CD4-positive, alpha-beta T cell treated with Interleukin-4 for 1 hour (primary cell): ENCODE results near the gene CMPK2.
"Not testable (repeated sequence)": the region's sequence is repeated elsewhere in the genome, so short reads cannot be mapped to it uniquely, and the experiment has no call there.

Experiments
- DNase-seq, 2 donors: peaks; one replicate each; pipeline ENCODE4 v3.0.0-alpha.2; 2020 to 2022

Gene CMPK2, protein sequence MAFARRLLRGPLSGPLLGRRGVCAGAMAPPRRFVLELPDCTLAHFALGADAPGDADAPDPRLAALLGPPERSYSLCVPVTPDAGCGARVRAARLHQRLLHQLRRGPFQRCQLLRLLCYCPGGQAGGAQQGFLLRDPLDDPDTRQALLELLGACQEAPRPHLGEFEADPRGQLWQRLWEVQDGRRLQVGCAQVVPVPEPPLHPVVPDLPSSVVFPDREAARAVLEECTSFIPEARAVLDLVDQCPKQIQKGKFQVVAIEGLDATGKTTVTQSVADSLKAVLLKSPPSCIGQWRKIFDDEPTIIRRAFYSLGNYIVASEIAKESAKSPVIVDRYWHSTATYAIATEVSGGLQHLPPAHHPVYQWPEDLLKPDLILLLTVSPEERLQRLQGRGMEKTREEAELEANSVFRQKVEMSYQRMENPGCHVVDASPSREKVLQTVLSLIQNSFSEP

DNA sequence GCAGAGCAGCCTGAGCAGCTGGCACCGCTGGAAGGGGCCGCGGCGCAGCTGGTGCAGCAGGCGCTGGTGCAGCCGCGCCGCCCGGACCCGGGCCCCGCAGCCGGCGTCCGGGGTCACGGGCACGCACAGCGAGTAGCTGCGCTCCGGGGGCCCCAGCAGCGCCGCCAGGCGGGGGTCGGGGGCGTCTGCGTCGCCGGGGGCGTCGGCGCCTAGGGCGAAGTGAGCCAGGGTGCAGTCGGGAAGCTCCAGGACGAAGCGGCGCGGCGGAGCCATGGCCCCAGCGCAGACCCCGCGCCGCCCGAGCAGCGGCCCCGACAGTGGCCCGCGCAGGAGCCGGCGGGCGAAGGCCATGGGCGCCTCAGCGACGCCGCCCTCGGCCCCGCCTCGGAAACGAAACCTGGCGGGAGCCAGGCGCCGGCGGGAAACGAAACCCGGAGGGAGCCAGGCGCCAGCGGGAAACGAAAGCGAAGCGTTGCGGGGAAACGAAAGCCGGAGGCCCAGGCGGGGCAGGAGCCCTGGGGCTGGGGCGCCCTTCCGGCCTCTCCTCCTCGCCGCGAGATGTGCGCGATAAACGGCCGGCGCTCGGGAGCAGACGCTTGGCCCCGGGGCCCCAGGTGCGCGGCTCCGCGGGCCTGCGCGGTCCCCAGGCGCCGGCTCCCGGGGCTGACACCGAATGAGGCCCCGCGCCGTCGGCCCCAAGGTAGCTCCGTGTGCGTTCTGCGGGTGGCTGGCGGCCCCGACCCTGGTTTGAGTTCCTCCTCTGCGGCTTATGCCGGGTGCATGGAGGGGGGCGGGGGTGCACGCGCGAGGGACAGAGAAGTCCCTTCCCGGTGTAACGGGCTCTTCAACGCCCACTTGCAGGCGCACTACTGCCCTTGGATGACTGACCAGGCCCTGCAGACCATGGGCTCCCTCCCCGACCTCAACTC lies at the start of gene CMPK2:
TSS of gene CMPK2 (minus strand) at position 562 of the 929 bp plus-strand sequence. CDS start at position 351, 211 bp downstream.
- peak; percentile 68 to 82 for DNase-seq

DNA sequence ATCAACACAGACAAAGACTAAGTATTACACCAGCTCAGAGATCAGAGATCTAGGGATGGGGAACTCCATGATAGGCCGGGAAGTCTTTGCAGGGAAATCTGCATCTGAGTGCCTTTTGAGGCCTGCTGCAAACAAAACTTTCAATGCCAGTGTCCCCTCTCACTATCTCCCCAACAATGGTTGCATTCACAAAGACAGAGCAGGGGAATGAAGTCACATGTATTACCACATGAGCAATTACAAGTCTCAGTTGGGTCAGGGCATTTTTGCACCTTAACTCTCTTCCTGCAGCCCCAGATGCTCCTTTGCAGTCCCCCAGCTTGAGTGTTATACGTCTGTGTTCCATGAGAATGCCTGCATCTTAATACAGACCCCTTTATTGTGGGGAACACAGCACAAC lies 49.7 kb upstream of the CMPK2 start:
- no peak for DNase-seq

DNA sequence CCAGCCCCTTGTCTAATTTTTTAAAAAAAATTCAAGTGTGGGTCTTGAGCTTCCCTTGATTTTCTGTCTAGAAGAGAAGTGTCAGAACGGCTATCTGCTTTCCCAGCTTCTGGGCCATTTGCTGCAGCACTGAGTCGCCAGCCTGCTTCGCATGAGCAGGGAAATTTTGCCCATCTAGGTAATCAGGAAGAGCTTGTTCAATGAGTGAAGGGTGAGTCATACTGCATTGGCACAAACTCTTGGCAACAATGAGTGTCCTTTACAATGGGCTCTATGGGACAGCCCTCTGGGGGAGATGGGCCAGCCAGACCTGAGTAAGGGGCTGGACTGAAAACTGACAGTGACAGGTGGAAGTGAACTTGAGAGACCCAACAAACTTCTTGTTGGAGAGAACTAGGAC lies 49.1 kb upstream of the CMPK2 start:
- DNase-seq = no peak

DNA sequence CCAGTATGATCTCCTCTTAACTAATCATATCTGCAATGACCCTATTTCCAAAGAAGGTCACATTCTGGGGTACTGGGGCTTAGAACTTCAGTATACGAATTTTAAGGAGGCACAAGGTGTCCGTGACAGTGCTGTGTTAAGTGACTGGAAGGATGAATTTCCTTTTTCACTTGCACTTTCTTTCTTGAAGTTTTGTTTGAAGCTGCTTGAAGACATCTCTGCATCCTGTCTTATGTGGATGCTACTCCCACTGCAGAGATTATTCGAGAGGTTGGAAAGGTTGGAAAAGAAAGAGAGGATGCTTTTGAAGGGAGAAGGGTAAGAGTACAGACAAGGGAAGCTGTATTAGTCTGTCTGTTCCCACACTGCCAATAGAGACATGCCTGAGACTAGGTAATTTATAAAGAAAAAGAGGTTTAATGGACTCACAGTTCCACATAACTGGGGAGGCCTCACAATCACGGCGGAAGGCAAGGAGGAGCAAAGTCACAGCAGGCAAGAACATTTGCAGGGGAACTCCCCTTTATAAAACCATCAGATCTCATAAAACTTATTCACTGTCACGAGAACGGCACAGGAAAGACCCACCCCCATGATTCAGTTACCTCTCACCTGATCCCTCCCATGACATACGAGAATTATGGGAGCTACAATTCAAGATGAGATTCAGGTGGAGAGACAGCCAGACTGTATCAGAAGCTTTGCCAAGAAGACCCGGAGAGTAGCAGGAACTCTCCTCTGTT lies 47.9 kb upstream of the CMPK2 start:
- DNase-seq = peak; percentile 58 to 68

DNA sequence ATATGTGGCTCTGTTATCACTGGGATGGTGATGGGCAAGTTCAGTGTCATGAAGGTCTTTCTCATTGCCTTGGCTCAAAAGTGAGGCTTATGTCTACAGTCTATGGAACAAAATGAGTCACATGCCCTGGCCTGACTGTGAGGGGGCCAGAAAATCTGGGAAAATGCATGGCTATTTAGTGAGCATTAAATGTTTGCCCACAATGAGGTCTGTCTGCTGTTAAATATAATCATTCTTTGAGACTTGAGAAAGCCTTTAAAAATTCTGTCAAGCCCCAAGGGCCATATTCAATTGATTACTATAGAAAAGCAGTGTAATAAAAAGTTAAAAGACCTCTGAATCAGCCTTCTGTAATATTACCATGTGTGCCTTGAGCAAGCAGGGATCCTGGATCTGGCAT lies 46.0 kb upstream of the CMPK2 start:
- DNase-seq = no peak

DNA sequence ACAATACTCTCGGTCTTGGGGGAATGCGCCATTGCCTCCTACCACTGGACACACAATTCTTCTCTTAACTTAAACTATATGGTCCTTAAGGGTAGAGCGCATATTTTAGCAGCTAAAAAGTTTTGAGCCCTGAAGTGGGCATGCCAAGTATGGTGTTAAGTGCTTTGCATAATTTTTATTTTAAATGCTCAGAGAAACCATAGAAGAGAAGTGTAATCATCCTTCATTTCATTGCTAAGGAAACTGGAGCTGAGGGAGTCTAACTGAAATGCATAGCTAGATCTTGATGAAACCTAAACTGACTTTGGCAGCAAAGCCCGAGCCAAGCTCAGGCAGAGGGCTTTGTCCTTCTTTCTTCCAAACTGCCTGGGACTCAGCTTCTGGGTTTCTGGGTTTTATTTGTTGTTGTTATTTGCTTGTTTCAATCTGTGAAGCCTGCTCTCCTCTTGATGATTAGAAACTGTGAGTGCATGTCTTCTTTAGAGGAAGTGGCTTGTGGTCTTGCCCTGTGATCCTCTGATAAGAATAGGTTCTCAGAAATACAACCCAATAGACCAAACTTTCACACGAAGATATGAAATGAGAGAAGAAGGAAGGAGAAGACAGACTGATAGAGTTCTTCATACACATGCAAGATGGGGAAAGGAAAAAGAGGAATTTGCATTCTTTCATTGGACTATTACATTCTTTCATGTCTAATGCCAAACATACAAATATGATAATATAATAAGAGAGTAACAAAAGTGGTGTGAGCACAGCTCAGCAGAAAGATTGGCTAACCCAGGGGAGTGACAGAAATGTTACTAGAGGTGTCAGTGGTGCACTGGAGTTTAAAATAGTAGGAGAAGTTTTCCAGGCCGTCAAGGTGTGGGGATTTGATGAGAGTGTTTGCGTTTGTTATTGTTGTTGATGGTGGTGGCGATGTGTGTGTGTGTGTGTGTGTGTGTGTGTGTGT lies 44.0 kb upstream of the CMPK2 start:
- DNase-seq = peak; percentile 41 to 79

DNA sequence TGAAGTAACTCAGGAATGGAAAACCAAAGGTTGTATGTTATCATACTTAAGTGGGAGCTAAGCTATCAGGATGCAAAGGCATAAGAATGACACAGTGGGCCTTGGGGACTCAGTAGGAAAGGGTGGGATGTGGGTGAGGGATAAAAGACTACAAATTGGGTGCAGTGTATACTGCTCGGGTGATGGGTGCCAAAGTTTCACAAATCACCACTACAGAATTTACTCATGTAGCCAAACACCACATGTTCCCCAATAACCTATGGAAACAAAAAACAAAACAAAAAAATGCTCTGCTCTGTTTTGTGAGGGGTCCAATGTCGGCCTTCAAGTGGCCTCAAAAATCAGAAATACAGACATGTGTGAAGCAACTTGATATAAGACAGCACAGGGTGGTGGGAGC lies 42.6 kb upstream of the CMPK2 start:
- DNase-seq = no peak

DNA sequence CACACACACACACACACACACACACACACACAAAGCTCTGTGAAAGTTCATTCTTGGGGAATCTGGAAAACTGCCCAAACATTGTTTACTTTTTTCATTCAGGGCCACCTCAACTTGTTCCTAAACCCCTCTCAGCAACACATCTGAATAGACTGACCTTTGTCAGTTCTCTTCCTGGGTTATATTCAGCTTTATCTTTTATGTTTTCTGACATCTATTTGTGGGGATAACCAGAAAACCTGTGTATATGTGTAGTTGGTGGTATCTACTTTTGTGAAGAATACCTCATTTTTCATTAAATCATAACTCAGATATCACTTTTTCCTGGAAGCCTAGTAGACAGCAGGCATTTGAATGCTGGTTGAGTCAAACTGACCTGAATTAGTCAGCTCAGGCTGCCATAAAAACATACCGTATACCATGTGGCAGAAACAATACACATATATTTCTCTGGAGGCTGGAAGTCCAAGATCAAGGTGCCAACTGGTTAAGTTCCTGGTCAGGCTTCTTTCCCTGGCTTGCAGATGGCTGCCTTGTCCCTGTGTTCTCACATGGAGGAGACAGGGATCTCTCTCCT lies 40.5 kb upstream of the CMPK2 start:
- no peak for DNase-seq

DNA sequence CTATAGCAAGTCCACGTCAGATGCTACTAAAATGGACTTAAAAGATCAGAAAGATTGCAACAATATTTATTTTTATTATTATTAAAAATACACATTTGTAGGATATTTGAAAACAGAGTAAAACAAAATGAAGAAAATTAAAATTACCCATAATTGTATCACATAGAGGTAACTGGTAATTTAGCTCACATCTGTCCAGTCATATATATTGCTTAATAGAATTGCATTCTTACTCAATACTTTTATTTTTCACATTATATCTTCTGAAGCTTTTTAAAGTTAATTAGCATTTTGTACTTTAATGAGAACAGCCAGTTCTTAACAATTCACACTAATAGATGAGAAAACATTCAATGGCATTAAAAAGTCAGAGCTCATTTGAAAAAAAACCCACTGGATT lies 40.0 kb upstream of the CMPK2 start:
- no peak for DNase-seq

DNA sequence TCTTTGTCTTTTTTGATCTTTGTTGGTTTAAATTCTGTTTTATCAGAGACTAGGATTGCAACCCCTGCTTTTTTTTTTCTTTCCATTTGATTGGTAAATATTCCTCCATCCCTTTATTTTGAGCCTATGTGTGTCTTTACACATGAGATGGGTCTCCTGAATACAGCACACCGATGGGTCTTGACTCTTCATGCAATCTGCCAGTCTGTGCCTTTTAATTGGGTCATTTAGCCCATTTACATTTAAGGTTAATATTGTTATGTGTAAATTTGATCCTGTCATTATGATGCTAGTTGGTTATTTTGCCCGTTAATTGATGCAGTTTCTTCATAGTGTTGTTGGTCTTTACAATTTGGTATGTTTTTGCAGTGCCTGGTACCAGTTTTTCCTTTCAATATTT lies 36.9 kb upstream of the CMPK2 start:
- DNase-seq = not testable (repeated sequence)

DNA sequence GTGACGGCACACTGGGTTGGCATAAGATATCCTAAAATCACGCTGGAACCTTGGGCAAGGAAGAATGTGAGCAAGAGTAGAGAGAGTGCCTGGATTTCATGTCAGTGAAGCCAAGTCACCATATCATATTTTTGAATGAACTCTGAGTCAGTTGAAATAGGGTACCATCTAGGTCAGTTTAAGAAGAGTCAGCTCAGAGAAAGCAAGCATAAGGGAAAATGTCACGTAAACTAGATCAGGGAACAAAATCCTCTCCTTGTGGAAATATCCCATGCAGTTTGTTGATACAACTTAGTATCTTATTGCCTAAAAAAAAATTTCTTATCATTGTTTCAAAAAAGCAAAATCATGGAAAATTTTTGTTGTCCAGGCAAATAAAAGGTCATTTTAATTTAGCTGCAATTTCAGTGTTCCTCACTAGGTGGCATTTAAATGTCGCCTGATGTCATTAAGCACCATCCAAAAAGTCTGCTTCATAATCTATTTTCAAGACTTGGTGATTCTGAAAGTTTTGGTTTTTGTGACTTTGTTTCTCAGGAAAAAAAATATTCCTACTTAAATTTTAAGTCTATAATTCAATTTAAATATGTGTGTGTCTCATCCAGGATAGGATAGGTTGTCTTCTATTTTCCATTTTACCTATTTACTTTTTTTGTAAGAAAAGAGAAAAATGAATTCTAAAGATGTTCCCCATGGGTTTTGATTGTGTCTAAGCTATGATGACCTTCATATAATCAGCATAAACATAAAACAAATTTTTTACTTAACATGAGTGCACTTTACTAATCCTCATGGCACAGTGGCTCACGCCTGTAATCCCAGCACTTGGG lies 31.4 kb upstream of the CMPK2 start:
- DNase-seq = peak in 1 of 2 donors; percentile 61

DNA sequence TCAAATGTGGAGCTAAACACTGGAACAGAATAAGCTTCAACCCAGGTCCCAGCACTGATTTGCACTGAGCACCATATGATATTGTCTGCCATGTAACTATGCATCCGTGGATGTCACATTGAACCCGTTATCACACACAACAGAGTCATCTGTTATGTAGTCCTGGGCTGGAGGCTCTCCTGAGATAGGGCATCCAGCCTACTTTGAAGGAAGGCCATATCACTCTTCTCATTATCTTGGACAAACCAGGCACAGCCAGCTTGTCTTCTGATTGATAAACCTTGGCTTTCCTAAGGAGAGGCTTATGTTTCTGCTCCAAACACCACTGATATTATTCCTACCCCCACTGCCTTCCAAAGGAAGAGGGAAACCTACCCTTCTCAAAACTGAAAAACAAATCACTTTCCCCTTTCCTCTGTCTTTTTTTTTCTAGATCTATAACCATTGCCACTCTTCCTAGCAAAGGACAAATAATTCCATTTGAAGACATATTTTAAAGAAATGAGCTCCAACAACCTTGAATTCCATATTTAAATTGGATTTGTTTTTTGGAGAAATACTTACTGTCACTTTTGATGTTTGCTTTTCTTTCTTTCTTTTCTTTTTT lies 28.3 kb upstream of the CMPK2 start:
- no peak for DNase-seq

DNA sequence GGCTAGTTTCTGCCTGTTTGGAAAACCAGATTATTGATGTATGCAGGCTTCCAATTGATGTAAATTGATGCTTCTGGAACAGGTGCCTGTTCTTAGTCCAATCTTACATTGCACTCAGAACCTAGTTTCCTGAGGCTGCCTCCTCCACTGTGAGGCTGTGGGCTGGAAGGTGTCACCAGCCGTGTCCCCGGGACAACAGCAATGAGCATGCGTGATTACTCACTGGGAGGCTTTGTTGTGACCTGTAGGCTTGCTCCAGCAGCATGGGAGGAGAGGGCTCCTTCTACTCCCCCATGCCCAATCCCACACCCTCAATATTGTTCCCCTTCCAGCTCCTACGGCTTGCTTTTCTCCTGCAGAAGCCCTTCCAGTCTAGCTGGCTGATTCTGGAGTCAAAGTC lies 23.0 kb upstream of the CMPK2 start:
- DNase-seq = no peak

DNA sequence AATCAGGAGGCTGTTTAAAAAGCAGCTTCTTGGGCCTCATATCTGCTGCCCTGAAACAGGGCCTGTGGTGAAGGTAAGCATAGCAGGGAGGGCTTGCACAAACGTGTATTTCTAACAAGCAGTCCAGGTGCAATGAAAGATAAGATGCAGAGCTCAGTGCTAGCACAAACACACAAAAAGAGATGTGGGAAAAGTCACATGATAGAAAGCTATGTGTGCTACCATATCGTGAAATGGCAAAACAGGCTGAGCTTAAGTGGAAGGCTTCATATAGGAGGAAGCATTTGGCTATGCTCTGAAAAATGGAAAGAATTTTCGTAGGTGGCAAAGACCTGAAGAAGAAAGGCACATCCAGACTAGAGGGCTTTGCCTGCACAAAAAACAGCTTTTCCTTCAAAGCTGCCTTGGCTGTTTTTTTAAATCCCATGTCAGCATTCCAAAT lies 22.1 kb upstream of the CMPK2 start:
- DNase-seq = no peak

DNA sequence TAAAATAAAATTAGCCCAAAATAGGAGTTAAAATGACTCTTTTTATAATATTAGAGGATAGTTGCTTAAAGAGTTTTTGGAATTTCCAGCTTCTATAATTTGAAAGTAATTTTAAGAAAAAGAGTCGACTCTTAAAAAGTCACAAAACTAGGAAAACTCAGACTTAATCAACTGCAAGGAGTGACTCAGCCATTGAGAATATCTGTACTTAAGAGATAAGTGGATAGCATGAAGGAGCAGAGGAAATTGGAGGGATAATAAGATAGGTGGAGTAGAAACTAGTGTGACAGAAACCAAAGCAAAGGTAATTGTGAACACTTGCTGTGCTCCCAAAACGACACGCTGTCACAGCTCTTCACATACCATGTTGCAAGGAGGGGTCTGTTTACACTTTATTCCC lies 20.3 kb upstream of the CMPK2 start:
- no peak for DNase-seq

DNA sequence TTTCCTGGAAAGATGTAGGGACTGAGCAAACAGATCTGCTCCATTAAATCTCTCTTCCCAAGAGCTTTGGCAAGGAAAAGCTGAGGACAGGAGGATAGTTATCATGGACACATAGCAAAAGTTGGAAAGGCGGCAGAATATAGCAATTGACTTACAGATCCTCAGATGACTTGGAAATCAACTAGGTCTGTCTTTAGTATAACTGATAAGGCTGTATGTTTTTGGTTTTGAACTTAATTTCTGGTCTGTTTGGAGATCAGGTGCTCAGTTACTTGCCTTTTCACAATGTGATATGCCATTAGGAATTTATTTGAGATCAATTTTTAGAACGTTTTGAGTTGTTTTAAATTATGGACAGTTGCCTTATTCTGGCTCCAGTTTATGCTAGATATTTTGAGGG lies 19.8 kb upstream of the CMPK2 start:
- no peak for DNase-seq

DNA sequence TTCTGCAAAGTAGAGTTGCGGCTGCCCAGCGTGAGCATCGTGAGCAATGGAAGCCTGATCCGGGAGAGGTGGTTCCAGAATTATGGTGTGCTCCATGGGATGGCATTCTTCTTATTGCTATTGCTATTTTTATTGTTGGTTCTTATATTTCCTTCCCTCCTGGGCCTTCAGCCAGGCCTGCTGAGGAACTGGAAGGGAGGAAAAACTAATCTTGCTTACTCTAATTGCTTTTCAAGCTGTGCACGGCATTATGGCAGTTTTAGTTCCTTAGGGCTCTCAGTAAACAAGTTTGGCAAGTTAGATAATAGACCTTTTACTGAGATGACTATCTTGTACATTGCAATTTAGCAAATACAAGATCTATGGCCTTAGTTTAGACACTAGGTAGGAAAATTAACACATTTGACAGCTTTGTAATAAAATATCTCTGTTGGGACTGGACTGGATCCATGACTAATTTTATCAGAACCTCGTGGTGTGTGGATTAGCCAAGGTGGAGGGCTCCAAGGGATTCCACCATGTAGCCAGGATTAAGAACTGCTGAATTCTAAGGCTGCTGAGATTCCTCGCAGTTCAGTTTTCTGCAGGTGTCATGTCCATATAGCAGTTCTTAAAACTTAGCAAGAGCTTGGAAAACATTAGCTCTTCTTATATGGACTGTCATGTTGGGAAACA lies 17.9 kb upstream of the CMPK2 start:
- no peak for DNase-seq

DNA sequence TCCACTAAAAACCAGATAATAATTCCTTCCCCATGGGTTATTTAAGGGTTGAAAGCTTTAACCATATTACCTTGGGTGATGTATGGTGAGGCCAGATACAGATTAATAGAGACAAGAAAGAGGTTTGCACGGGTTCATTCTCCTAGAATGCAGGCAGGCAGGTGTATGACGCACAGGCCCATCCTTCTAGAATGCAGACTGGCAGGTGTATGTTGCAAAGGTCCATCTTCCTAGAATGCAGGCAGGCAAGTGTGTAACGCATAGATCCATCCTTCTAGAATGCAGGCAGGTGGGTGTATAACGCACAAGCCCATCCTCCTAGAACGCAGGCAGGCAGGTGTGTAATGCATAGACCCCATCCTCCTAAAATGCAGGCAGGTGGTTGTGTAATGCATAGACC lies 15.8 kb upstream of the CMPK2 start:
- no peak for DNase-seq

DNA sequence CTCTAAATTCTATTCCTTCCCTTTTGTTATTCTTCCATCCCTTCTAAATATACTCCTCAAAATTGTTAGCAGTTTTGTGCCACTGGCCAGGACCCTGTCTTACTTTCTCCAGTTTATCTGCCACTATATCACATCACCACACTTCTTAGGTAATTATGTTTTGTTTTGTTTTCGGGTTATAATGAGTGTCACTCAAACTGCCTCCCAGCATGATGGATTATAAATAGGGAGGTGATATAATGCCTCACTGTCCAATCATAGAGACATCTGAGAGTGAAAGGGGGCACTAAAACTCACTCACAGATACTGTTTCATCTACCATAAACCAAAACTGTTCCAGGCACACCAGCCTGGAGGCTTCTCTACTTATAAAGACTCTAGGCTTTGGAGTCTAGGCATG lies 15.3 kb upstream of the CMPK2 start:
- DNase-seq = no peak
